OCI-M1 (cell line): Measurements from ENCODE around the gene SBF2.
A peak's percentile ranks its signal among the peaks of the same experiment; 100 is the strongest.

ENCODE experiments used
- DNase-seq: peaks from one replicate; lab custom pipeline; 2025; lab: John Stamatoyannopoulos, UW

SBF2 gene

DNA sequence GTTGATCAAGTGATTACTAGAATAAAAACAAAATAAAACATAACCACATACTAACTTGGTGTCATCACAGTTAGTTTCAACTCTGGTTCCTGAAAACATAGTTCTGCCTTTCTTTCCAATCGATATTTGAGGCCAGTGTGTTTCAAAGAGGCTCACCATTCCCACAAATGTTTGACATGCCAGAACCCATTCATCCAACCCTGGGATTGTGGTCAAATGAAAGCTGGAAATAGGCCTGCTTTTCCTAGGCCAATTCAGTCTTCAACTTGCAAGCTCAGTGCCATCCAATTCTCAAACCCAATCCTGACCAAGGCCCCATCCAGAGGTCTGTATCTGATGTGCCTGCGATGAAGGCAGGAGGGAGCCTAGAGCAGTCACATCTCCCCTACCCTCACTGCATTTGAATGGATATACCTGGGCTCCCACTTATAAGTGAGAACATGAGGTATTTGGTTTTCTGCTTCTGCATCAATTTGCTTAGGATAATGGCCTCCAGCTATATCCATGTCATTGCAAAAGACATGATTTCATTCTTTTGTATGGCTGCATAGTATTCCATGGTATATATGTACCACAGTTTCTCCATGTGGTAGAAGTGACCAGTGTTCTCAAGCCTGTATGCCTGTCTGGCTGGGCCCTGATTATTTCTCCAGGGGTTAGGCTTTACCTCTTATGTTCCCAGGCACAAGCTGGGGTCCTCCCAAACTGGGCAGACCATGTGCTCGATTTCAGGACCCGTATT, 486.9 kb downstream of the SBF2 start:
- DNase-seq = no peak

DNA sequence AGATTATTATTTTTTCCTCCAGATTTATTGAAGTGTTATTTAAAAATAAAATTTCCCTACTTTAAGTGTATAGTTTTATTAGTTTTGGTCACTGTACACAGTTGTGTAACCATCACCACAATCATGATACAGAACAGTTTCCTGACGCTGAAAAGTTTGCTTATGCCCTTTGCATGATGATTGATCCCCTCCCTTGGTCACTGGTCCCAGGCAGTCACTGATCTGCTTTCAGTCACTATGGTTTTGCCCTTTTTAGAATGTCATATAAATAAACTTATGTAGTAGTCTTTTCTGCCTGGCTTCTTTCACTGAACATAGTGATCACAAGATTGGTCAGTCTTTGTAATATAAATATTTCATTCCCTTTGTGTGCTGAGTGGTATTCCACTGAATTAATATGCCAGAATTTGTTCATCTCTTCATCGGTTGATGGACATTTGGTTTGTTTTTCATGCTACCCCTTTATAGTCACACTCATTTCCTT, 489.6 kb downstream of the SBF2 start:
- DNase-seq = no peak

DNA sequence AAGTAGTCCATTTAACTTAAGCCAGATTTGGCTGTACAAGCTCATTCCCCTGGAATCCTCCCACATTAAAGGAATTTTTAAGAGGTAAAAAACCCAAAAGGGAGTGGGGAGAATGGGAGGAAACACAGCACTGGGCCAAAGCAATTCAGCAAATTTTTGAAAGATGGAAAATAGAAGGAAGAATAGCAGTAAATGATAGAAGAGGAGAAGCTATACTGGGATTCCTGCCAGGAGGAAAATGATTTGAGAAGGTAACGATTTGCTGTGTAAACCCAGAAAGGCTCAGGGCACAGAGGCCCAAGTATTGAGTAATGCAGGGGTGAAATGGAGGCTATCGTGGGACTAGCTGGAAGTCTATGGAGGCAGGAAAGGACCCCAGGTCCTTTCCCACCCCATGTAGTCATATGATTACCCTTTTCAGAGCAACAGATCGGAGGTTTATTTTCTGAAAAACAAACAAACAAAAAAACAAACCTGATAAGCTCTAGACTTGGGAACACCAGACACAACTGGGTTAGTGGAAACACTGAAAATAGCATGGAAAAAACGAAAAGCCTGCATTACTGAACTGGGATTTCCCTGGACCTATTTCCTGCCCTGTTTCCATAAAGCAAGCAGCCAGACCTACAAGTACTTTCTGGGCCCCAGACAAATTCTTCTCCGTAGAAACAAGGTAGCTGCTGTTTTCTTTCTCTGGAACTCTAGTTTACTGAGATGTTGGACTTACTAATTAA, 490.2 kb downstream of the SBF2 start:
- no peak for DNase-seq

DNA sequence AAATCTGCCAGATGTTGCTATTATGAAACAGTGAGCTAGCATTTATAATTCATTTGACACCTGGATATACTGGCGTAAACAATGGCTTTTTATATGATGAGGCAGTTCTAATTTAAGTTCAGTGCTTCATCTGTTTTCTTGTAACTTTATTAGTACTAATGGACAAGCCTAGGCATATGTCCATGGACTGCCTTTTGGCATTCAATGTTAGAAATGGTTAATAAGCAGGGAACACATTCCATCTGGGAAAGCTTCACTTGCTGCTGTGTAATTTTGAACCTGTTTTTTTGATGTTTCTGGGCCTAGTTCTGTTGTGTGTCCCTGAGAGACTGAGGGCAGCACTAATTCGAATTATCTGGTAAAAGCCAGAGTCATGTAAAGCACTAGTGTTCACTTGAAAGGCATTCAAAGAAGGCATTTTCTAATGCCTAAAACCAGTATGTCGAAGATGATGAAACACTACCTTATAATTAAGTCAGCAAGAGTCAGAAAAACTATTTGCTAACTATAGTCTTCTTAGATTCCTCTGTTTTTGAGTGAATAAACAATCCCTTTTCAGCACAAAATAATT, 491.6 kb downstream of the SBF2 start:
- peak; percentile 42 for DNase-seq

DNA sequence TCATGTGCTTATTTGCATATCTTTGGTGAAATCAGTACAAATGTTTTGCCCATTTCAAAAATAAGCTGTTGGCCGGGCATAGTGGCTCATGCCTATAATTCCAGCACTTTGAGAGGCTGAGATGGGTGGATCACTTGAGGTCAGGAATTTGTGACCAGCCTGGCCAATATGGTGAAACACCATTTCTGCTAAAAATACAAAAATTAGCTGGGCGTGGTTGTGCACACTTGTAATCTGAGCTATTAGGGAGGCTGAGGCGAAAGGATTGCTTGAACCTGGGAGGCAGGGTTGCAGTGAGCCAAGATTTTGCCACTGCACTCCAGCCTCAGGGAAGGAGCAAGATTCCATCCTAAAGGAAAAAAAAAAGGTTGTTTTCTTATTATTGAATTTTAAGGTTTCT, 494.1 kb downstream of the SBF2 start:
- no peak for DNase-seq

DNA sequence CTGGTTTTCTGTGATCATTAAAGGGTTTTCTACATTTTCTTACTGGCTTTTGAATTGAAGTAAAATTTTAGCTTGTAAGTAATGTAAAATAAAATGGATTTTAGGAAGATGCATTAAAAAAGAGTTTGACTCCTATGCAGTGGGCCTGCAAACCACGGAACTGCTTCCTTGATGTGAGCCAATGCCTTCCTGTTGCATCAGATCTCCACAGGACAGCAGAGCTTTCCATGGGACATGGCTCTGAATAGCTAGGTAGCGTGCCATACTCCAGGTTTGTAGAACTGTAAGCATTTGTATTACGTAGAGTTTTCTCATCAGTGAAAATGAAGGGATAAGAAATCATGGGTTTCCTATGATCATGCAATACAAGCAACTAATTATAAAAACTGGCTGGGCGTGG, 496.7 kb downstream of the SBF2 start:
- no peak for DNase-seq

DNA sequence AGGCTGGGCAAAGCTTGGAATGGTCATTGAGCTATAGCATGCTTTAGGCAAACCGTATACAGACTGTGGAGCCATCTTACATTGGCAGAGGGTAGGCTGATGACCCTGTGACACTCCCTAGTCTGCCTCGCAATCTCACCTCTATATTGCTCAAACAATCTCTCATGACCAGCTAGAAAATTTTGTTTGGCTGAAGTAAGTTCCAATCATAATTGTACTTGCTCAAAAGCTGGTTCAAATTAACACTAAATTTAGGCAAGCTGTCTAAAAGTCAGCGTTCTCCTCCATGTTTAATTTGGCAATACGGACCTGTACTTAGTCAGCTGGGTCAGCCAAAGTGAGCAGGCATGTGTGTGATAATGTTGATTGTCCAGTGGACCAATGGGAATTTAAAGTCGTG, 497.2 kb downstream of the SBF2 start:
- DNase-seq = no peak

DNA sequence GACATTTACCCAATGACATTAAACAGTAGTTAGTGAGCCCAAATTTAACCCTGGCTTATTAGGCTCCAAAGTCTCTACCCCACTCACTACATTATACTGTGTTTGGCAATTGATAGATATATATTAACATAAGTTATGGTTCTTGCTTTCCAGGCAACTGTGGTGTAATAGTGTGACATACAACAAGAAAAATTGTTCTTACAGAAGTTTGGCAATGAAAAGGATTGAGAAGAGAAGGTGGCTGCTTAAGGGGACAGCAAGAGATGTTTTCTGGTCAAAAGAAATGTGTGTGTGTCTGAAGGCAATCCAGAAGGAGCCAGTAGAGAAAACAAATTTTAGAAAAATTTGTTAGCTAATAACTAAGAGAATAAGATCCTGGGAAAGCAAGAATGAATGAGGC, 497.8 kb downstream of the SBF2 start:
- no peak for DNase-seq

DNA sequence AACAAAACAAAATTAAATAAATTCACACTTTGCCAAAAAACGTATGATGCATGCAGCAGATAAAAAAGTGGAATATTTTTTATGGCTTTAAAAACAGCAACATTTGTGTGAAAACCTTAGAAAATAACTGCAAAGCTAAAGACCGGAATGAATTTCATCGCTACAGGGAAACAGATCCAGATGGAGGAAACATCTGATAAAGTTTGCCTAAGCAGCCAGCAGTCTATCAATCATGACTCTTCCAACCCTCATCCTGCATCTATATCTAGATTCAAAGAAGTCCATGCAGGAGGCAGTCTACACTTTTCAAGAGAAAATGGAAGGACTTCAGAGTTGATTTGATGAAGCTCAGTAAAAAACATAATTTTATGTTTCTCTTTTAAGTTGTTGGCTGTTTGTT, 503.3 kb downstream of the SBF2 start:
- DNase-seq = no peak

DNA sequence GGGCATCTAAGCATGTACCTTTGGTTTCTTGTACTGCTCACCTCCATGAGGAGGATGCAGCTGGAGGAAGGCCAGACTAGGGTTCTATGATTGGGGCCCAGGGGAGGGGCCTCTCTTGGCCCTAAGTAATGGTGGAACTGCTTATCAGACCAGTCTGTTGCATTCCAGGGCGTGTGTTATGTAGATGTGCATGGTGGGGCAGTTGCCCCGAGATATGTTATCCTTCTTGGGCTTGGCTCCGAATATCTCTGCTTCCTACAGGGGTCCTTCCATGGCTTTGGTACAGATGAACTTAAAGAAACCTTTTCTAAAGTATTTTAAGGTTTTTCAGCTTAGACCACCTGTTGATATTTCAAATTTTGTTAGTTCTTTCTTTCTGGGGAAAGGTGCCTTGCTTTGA, 504.1 kb downstream of the SBF2 start:
- DNase-seq = peak; percentile 25

DNA sequence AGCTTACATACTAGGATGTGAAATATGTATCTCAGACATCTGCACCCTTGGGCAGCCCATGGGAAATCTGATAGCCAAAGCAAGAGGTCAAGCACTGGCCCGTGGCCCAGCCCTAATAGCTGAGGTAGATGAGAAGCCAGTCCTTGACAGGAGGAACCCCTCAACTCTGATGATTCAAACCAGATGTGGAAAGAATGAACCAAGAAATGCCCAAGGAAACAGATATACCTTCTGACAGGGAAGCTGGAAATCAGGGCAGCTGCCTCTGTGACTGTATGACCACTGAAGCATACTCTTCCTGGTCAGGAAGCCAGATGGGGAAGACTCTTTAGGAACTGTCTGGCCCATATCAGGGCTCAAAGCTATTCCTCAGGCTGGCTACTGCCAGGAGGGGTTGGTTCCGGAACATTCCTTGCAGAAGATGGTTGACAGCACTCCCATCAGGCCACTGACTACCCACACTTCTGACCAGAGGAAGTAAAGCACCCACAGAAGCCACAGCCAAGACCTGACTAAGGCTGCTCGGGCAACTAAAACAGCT, 506.0 kb downstream of the SBF2 start:
- DNase-seq = peak; percentile 5

DNA sequence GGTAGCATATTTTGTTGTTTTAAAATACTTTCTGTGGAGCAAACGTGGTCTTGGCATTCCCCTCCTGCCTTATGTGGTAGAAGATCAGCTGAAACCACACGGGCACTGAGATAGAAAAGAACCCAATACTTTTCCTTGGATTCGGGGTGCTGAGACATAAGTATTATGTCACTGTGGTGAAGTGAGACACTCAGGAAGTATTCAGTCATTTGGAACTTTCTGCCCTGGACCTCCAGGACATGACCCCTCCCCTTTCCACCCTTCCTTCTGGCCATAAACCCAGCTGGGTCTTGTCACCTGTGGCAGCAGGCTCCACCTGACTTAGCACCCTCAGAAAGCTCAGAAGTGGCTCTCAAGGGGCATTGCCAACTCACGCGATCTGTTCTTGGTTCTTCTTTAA, 506.8 kb downstream of the SBF2 start:
- no peak for DNase-seq

DNA sequence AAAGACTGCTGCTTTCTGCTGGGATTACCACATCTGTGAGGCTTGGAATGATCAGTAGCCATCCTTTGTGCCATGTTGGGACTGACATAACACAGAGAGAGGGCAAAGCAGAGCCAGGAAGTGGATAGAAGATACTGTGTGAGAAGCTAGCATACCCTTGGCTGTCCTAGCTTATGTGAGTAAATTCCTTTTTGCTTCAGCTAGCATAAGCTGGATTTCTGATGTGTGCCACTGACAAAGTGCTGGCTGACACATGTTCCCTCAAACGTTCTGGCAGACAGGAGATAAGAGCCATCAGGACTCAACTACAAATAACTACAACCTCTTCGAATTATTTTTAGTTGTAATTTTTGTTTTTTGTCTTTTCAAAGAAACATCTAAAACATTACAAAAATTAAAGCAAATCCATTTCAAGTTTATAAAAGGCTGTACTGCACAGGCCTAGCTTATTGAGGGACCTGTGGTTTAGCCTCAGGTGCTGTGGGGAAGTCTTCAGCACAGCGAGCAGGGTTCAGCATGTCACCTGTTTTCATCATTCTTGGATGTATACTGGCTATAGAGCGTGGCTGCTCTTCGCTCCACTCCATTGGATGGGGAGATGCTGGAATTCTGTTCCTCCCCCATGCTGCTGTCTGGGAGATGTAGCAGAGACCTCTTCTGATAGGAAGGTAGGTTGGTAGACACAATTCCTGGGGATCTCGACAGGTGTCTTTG, 509.3 kb downstream of the SBF2 start:
- peak; percentile 67 for DNase-seq

DNA sequence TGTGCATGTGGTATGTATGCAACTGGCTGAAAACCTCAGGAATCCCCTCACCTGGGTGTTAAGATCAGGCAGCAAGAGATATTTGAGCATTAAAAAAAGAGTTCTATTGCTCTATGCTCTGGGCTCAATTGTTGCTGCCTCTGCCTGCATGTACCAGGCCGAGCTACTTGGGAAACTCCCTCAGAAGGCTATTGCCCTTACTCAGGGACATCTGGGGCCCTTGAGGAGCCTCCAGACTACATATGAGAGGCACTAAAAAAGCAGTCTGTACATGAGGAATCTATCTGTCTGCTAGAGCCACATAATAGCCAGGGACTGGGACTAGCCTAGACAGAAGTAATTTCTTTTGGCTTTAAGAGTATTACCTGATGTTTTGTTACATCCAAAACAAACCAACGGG, 510.0 kb downstream of the SBF2 start:
- no peak for DNase-seq

DNA sequence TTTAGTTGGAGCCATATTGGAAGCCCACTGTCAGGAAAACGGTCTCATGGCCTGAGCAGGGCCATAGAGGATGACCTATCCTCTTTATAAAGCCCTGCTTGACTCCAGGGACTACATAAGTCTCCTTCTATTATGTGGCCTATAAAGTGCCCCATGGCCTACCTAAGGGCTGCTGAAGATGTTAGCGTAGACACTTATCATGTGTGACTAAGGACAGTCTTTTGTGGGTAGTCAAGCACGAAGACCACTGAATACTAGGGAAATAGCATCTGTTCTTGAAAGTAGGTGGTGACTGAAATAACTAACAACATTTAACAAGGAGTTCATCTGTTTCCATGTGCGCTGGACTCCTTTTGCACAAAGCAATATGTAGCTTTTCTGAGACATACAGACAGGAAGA, 513.1 kb downstream of the SBF2 start:
- no peak for DNase-seq

DNA sequence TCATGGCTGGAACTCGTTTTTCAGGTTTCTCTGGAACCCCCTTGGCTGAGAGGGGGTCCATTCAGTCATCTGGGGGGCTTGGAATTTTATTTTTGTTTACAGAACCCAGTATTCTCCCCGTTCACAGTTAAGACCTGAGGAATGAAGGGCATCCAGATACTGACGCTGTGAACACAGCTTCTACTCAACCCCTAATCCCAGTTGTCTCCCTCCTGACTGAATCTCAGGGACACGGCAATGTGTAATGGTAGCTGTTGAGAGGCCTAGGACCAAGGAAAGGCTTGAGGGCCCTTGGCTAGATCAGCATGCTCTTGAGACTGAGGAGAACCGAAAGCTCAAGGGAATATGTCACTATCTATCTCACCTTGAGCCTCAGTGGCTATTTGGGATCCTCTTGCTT, 516.5 kb downstream of the SBF2 start:
- no peak for DNase-seq

DNA sequence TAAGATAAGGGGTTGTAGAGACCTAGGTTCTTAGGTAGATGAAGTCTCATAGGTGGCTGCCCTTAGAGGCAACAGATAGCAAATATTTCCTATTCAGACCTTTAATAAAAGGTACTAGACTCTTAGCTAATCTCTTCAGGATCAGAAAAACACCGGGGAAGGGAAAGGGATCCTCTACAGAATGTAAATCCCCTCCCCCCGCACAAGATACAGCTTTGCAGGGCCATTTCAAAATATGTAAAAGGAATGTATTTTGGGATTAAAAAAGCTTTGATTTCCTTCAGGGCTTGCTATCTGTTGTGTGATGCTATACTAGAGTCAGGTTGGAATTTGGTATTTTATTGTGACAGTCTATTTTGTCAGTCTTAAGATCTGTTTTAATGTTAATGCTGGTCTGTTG, 517.0 kb downstream of the SBF2 start:
- no peak for DNase-seq

DNA sequence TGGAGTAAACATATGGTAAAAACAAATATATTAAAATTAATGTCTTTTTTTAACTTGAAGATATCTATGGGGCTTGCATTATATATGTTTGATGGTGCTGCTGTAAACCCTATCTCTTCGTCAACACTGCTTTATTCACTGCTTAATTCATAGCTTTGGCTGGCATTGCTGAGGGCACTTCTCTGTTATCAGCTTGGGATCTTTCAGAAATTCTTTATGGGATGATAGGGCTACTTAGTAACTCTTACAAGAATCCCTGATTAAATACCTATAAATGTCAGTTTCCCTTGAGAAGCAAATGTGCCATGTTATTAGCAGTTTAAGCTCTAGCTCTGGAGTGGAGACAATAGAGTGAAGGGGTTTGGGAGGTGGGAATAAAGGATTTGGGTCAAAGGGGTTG, 517.8 kb downstream of the SBF2 start:
- no peak for DNase-seq

DNA sequence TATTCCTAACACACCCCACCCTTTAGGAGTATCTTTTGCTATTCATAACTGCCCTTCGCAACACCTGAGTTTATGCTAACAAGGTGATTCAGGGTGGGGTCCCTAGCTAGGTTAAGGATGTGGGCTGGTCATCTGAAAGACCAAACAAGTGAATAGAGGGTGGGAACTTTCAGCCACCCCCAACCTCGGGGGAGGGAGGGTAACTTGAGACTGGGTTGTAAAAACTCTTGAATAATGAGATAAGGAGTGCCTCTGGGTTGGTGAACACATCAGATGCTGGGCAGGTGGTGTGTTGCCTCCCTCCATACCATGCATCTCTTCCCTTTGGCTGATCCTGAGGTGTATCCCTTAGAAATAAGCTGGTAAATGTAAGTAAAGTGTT, 518.6 kb downstream of the SBF2 start:
- no peak for DNase-seq

DNA sequence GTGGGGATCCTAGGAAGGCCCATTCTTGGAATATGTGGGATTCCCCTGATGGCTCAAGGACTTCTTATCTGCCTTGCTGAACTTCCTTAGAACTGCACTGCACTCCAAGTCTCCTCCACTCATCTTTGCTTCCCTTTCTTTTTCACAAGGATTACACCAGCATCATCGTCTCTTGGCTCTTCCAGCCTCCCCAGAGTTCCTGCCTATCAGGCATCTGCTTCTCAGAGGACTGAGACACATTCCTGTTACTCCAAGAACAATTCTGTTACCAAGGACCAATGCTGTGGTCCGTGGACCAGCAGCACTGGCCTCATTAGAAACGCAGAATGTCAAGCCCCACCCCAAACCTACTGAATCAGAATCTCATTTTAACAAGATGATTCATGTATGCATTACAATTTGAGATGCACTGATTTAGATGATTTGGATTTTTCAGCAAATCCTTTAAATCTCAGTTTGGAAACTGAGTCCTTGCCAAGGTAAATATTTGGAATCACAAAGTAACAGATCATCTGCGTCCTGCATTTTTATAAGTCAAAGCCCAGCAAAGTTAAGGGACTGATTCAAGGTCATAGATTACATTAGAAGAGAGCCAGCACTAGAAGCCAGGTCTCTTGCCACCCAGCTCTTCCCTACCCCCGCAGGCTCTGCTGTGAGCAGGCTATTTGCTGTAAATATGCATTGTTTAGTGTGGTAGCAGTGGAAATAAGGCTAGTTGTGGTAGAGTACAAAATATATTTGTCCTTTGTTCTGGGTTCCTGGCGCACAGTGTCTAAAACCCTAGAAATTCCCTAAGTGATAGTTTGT, 519.2 kb downstream of the SBF2 start:
- DNase-seq = no peak

DNA sequence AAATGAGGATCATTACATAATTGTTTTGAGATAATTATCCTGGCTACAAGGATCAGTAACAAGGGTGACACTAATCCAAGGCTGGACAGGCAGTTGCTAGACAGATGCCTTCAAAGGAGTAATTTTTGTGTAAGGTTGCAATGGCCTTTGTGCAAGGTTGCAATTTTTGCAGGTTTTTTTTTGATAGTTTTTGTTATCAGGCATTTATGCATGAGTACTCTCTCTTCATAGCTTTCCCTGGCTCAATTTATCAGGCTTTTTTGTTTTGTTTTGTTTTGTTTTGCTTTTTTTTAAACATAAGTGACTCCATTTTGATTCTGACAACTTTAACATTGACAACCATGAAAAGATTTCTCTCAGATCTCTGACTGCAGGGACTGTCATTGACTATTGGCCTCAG, 519.9 kb downstream of the SBF2 start:
- no peak for DNase-seq

DNA sequence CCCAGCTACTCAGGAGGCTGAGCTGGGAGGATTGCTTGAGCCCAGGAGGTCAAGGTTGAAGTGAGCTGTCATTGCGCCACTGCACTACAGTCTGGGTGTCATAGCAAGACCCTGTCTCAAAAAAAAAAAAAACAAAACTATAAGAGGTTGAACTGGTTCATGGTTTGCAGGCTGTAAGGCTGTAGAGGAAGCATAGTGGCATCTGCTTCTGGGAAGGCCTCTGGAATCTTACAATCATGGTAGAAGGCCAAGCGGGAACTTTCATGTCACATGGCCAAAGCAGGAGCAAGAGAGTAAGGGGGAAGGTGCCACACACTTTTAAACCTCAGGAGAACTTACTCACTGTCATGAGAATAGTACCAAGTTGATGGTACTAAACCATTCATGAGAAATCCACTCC, 520.5 kb downstream of the SBF2 start:
- no peak for DNase-seq
